Activated CD4-positive, alpha-beta T cell treated with anti-CD3 and anti-CD28 coated beads, Interleukin-2, Interleukin-6, amounts not matched to agents 100 ng/mL and 50 ng/mL, durations not matched to agents 16 hours and 8 hours (primary cell): ENCODE data around the gene PRB2.
"Not testable (repeated sequence)": the region's sequence is repeated elsewhere in the genome, so short reads cannot be mapped to it uniquely, and the experiment has no call there.

Experiments
- DNase-seq: peaks from one replicate; pipeline ENCODE4 v3.0.0-alpha.2; 2020

Gene PRB2

GRCh38 chr12:11395467-11395866, at the start of gene PRB2:
Gene PRB2 (minus strand): TSS chr12:11395567. CDS start chr12:11395529, 38 bp downstream.
- not testable (repeated sequence) for DNase-seq

GRCh38 chr12:11437966-11438365, 42.6 kb upstream of the PRB2 start:
- DNase-seq: no peak

- no peak for DNase-seq
These were observed 38.3 kb upstream of the PRB2 start for GRCh38 chr12:11433664-11434063.

- no peak for DNase-seq
These were observed 36.1 kb upstream of the PRB2 start for GRCh38 chr12:11431486-11431885.

- DNase-seq: no peak
These were observed 32.0 kb upstream of the PRB2 start for GRCh38 chr12:11427341-11427740.

GRCh38 chr12:11412731-11413130, 17.4 kb upstream of the PRB2 start:
- DNase-seq: no peak

GRCh38 chr12:11408096-11408495, 12.7 kb upstream of the PRB2 start:
- no peak for DNase-seq

- no peak for DNase-seq
These were observed 2.0 kb upstream of the PRB2 start for GRCh38 chr12:11397366-11397765.

- not testable (repeated sequence) for DNase-seq
These were observed 3.9 kb downstream of the PRB2 start for GRCh38 chr12:11391456-11391855.

- not testable (repeated sequence) for DNase-seq
These were observed 17.9 kb downstream of the PRB2 start for GRCh38 chr12:11377420-11377819.

- no peak for DNase-seq
These were observed 34.2 kb downstream of the PRB2 start for GRCh38 chr12:11361151-11361550.

GRCh38 chr12:11360205-11360883, 35.0 kb downstream of the PRB2 start:
- DNase-seq: not testable (repeated sequence)

GRCh38 chr12:11351736-11352135, 43.6 kb downstream of the PRB2 start:
- DNase-seq: not testable (repeated sequence)

- no peak for DNase-seq
These were observed 46.9 kb downstream of the PRB2 start for GRCh38 chr12:11348439-11348838.

GRCh38 chr12:11347810-11348209, 47.6 kb downstream of the PRB2 start:
- DNase-seq: no peak

GRCh38 chr12:11344500-11344899, 50.9 kb downstream of the PRB2 start:
- no peak for DNase-seq
